Cardiac fibroblast (primary cell): ENCODE results near the gene BMPER.

ENCODE experiments used
- DNase-seq, 2 donors: peaks; one replicate each; pipeline versions ENCODE4 v3.0.0 to v3.0.0-alpha.2; 2010; ENCODE audit warnings: low read depth in 2 of 2
- H3K4me3 ChIP-seq, 2 donors: replicated peaks in 1 of 2; 1 replicate in 1 of 2; 2 replicates in 1 of 2; pipeline ENCODE4 v1.5.1; 2011; ENCODE audit warnings: low read depth in 2 of 2, low read length in 2 of 2, mild to moderate bottlenecking in 2 of 2, moderate library complexity in 1 of 2
- TF ChIP-seq, protein P1 (sequence below): IDR thresholded peaks from one replicate; pipeline ENCODE4 v1.5.1; 2011; ENCODE audit warnings: low read depth, mild to moderate bottlenecking, low read length, inconsistent platforms

BMPER gene

GRCh38 chr7:34128762-34129161 is 223.4 kb downstream of the BMPER start:
- TF ChIP-seq, protein P1, sequence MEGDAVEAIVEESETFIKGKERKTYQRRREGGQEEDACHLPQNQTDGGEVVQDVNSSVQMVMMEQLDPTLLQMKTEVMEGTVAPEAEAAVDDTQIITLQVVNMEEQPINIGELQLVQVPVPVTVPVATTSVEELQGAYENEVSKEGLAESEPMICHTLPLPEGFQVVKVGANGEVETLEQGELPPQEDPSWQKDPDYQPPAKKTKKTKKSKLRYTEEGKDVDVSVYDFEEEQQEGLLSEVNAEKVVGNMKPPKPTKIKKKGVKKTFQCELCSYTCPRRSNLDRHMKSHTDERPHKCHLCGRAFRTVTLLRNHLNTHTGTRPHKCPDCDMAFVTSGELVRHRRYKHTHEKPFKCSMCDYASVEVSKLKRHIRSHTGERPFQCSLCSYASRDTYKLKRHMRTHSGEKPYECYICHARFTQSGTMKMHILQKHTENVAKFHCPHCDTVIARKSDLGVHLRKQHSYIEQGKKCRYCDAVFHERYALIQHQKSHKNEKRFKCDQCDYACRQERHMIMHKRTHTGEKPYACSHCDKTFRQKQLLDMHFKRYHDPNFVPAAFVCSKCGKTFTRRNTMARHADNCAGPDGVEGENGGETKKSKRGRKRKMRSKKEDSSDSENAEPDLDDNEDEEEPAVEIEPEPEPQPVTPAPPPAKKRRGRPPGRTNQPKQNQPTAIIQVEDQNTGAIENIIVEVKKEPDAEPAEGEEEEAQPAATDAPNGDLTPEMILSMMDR: no peak
- no peak overlapping the region for H3K4me3 ChIP-seq
- peak; percentile 66 to 87 for DNase-seq

GRCh38 chr7:34130558-34131295 is 225.4 kb downstream of the BMPER start:
- TF ChIP-seq, protein P1: no peak
- no peak overlapping the region for H3K4me3 ChIP-seq
- DNase-seq: no peak

GRCh38 chr7:34131371-34131770 is 226.0 kb downstream of the BMPER start:
- TF ChIP-seq, protein P1: no peak
- no peak for DNase-seq
- no peak overlapping the region for H3K4me3 ChIP-seq

DNA sequence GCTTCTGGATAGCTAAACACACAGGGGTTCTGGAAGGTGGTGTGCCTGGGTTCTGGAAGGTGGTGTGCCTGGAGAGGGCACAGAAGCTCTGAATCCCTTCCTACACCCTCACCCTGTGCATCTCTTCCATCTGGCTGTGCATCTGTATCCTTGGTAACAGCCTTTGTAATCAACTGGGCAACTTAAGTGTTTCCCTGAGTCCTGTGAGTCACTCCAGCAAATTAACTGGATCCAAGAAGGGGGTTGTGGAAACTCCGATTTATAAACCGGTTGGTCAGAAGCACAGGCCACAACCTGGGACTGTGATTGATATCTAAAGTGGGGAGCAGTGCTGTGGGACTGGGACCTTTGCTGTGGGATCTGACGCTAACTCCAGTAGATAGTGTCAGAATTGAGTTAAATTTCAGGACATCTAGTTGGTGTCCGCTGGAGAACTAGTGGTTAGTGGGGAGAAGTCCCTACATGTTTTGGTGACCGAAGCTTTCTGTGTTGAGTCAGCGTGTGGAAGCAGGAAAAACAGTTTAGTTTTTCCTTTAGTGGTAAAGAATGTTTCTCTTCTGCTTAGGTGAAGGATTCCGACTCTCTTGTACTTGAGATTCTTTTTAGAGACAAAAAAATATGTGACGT is 228.1 kb downstream of the BMPER start:
- peak; percentile 61 to 83 for DNase-seq
- H3K4me3 ChIP-seq: no peak overlapping the region
- TF ChIP-seq, protein P1: no peak

DNA sequence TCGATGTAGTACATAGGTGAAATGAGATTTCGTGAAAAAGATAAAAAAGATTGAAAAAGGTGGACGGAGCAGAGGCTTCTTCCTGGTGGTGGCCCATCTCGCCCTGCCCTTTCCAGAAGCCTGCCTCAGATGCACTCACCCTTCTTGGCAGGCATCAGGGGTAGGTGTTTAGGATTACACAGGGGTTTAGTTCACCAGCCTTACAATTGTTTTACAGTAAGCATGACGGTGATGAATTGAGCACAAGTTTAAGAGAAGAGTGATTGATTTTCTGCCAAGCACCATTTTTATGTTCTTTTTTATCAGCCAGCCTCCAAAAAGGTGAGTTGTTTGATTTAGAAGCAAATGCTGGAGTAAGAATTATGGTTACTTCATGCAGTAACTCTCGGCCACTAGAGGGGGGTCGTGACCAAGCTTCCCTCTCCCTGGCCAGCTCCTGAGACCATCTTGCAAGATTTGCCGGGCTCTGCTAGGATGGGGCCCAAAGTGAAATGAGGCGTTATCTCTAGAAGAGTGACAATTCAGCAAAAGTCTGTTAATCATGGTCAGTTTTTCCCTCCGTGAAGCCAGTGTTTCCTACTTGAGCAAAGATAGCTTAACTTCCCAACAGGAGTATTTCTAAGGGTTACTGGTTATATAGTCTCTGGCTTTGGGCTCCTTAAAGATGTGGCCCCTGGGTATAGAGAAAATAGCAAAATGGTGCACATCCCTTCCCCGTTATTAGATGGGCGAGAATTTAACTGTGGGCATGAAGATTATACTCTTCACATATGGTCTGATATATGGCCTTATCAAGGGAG is 228.8 kb downstream of the BMPER start:
- no peak overlapping the region for H3K4me3 ChIP-seq
- peak; percentile 84 to 85 for DNase-seq
- TF ChIP-seq, protein P1: peak; percentile 83

GRCh38 chr7:34135924-34136323 is 230.6 kb downstream of the BMPER start:
- no peak overlapping the region for H3K4me3 ChIP-seq
- TF ChIP-seq, protein P1: no peak
- no peak for DNase-seq
